ENCODE results near the gene KLHL29.

The KLHL29 gene

GRCh38 chr2:23588508-23589201 is 203.7 kb downstream of the KLHL29 start:
- H3K4me3 ChIP-seq (ENCODE audit: low read length, poor library complexity, severe bottlenecking), result no peak overlapping the region
- H3K9me2 ChIP-seq (replicated peaks; ENCODE audit: low read depth, low read length), result no peaks in the 10 kb centered on the region
- no peaks in the 10 kb centered on the region for H3K9me3 ChIP-seq (ENCODE audit: insufficient read depth, low read depth, low read length)
- no peaks in the 10 kb centered on the region for H3K27me3 ChIP-seq (ENCODE audit: insufficient read depth, low read length, poor library complexity, severe bottlenecking)
- no peaks in the 10 kb centered on the region for H3K36me3 ChIP-seq (ENCODE audit: insufficient read depth, low read length)
- H3K4me2 ChIP-seq (ENCODE audit: low read depth, low read length, poor library complexity, severe bottlenecking), result no peak overlapping the region
- H3K79me2 ChIP-seq (ENCODE audit: insufficient read depth, low read length), result no peaks in the 10 kb centered on the region
- H3K4me1 ChIP-seq (ENCODE audit: insufficient read depth, low read length, poor library complexity, severe bottlenecking), result no peaks in the 10 kb centered on the region
- H3K9ac ChIP-seq (ENCODE audit: low read depth, low read length, poor library complexity, severe bottlenecking), result no peak overlapping the region
- H3F3A ChIP-seq (ENCODE audit: low read depth), result no peaks in the 10 kb centered on the region
- H4K20me1 ChIP-seq (ENCODE audit: insufficient read depth, low read length, poor library complexity, severe bottlenecking), result no peaks in the 10 kb centered on the region
- TF ChIP-seq CTCF (conservative IDR thresholded peaks at IDR 0.05; ENCODE audit: low read length) (no peak), EZH2phosphoT487 (IDR thresholded peaks at IDR 0.05; ENCODE audit: borderline replicate concordance) (no peak)
- H2AFZ ChIP-seq (ENCODE audit: low read length), result no peak overlapping the region

GRCh38 chr2:23589220-23589647 is 204.3 kb downstream of the KLHL29 start:
- Histone ChIP-seq H4K20me1 (ENCODE audit: insufficient read depth, low read length, poor library complexity, severe bottlenecking) (no peaks in the 10 kb centered on the region), H2AFZ (ENCODE audit: low read length) (no peak overlapping the region), H3F3A (ENCODE audit: low read depth) (no peaks in the 10 kb centered on the region), H3K9ac (ENCODE audit: low read depth, low read length, poor library complexity, severe bottlenecking) (no peak overlapping the region), H3K4me3 (ENCODE audit: low read length, poor library complexity, severe bottlenecking) (no peak overlapping the region), H3K36me3 (ENCODE audit: insufficient read depth, low read length) (no peaks in the 10 kb centered on the region), H3K4me2 (ENCODE audit: low read depth, low read length, poor library complexity, severe bottlenecking) (no peak overlapping the region), H3K79me2 (ENCODE audit: insufficient read depth, low read length) (no peaks in the 10 kb centered on the region), H3K9me2 (replicated peaks; ENCODE audit: low read depth, low read length) (no peaks in the 10 kb centered on the region), H3K9me3 (ENCODE audit: insufficient read depth, low read depth, low read length) (no peaks in the 10 kb centered on the region), H3K4me1 (ENCODE audit: insufficient read depth, low read length, poor library complexity, severe bottlenecking) (no peaks in the 10 kb centered on the region), H3K27me3 (ENCODE audit: insufficient read depth, low read length, poor library complexity, severe bottlenecking) (no peaks in the 10 kb centered on the region)
- TF ChIP-seq EZH2phosphoT487 (IDR thresholded peaks at IDR 0.05; ENCODE audit: borderline replicate concordance) (no peak), CTCF (conservative IDR thresholded peaks at IDR 0.05; ENCODE audit: low read length) (no peak)

GRCh38 chr2:23589739-23590138 is 204.8 kb downstream of the KLHL29 start:
- Histone ChIP-seq H2AFZ (ENCODE audit: low read length) (no peak overlapping the region), H3K4me2 (ENCODE audit: low read depth, low read length, poor library complexity, severe bottlenecking) (no peak overlapping the region), H3K9me2 (replicated peaks; ENCODE audit: low read depth, low read length) (no peaks in the 10 kb centered on the region), H3K4me1 (ENCODE audit: insufficient read depth, low read length, poor library complexity, severe bottlenecking) (no peaks in the 10 kb centered on the region), H3K79me2 (ENCODE audit: insufficient read depth, low read length) (no peaks in the 10 kb centered on the region), H3K9ac (ENCODE audit: low read depth, low read length, poor library complexity, severe bottlenecking) (no peak overlapping the region), H3F3A (ENCODE audit: low read depth) (no peaks in the 10 kb centered on the region), H3K27me3 (ENCODE audit: insufficient read depth, low read length, poor library complexity, severe bottlenecking) (no peaks in the 10 kb centered on the region), H3K9me3 (ENCODE audit: insufficient read depth, low read depth, low read length) (no peaks in the 10 kb centered on the region), H4K20me1 (ENCODE audit: insufficient read depth, low read length, poor library complexity, severe bottlenecking) (no peaks in the 10 kb centered on the region), H3K36me3 (ENCODE audit: insufficient read depth, low read length) (no peaks in the 10 kb centered on the region), H3K4me3 (ENCODE audit: low read length, poor library complexity, severe bottlenecking) (no peak overlapping the region)
- TF ChIP-seq CTCF (conservative IDR thresholded peaks at IDR 0.05; ENCODE audit: low read length), result no peak
- TF ChIP-seq EZH2phosphoT487 (IDR thresholded peaks at IDR 0.05; ENCODE audit: borderline replicate concordance), result no peak

Data from Loucy (cell line).